Sigmoid colon (tissue), 7 donors: ENCODE data around the gene SPINK5. TPM values are rescaled to one million over a fixed set of nuclear protein-coding genes. Genes with fewer than 3 reads are reported as not detected.
"Not testable (repeated sequence)": the region's sequence is repeated elsewhere in the genome, so short reads cannot be mapped to it uniquely, and the experiment has no call there.

Source experiments
- DNase-seq: peaks from one replicate; pipeline ENCODE4 v3.0.0-alpha.2; 2019
- H3K27ac ChIP-seq, 4 donors: fragments of 200-600 bp; sonication (generic); one replicate each; pipeline ENCODE4 v1.5.1; 2016 to 2019; ENCODE audit warnings: mild to moderate bottlenecking in 1 of 4
- H3K27me3 ChIP-seq, 3 donors: fragments of 200-600 bp; sonication (generic); one replicate each; pipeline ENCODE4 v1.5.1; 2019; ENCODE audit warnings: mild to moderate bottlenecking in 1 of 3
- H3K36me3 ChIP-seq, 4 donors: fragments of 200-600 bp; sonication (generic); one replicate each; pipeline ENCODE4 v1.5.1; 2016 to 2019
- H3K4me1 ChIP-seq, 4 donors: fragments of 200-600 bp; sonication (generic); one replicate each; pipeline ENCODE4 v1.5.1; 2017 to 2019
- H3K4me3 ChIP-seq, 4 donors: fragments of 200-600 bp; sonication (generic); one replicate each; pipeline ENCODE4 v1.5.1; 2017 to 2019; ENCODE audit warnings: mild to moderate bottlenecking in 2 of 4, moderate library complexity in 1 of 4
- H3K9me3 ChIP-seq, 4 donors: fragments of 200-600 bp in 3 of 4; sonication (generic) in 3 of 4; one replicate each; pipeline versions ENCODE4 v1.5.1 to v1.6.1; 2013 to 2019
- CTCF ChIP-seq, 4 experiments: fragments of 450-650 bp in 3 of 4; fragments of 200-600 bp in 1 of 4; IDR thresholded peaks; one replicate each; pipeline ENCODE4 v1.5.1; 2016 to 2019; ENCODE audit warnings: antibody characterized with exemption in 4 of 4, mild to moderate bottlenecking in 3 of 4, moderate library complexity in 2 of 4
- EP300 ChIP-seq, 4 donors: sonication (generic); formaldehyde crosslinking; IDR thresholded peaks; one replicate each; pipeline ENCODE4 v1.6.1; 2017; ENCODE audit warnings: antibody characterized with exemption in 4 of 4
- POLR2A ChIP-seq, 2 donors: fragments of 450-650 bp; IDR thresholded peaks; one replicate each; pipeline ENCODE4 v1.6.1; 2016; ENCODE audit warnings: antibody characterized with exemption in 2 of 2, mild to moderate bottlenecking in 2 of 2, moderate library complexity in 2 of 2
- POLR2AphosphoS5 ChIP-seq, 4 donors: sonication (generic); formaldehyde crosslinking; IDR thresholded peaks; one replicate each; pipeline ENCODE4 v1.6.1; 2017; ENCODE audit warnings: antibody characterized with exemption in 4 of 4
- WGBS, 2 donors: extraction: QIAGEN DNeasy Blood & Tissue Kit; methylation state at CpG; one replicate each; pipeline ENCODE4 v1.1.7; 2013; 5-methylcytosine and 5-hydroxymethylcytosine counted together
- intact Hi-C: fragments of 100-400 bp; cut with DNase I; formaldehyde crosslinking; loops from one replicate; pipeline ENCODE4 v1.15.1; 2023
- polyA plus RNA-seq, 3 donors: library from polyadenylated mRNA; stranded (reverse); fragments of 200-250 nt; gene quantifications; one replicate each; pipeline ENCODE4 v1.2.3, GENCODE V29; 2013
- total RNA-seq, 4 donors: library from RNA; depleted of rRNA; stranded (reverse); fragments of >200 nt; gene quantifications; one replicate each; pipeline ENCODE4 v1.1.0, GENCODE V29; 2016
- donor health status: healthy with polysubstance abuse.
- donor health status: Bipolar disorder and iron deficiency.
- donor health status: healthy.

SPINK5 gene
- total and polyA plus RNA-seq, 7 donors = 0.28 to 20.0 (median 16.9) TPM; not detected in 2

DNA sequence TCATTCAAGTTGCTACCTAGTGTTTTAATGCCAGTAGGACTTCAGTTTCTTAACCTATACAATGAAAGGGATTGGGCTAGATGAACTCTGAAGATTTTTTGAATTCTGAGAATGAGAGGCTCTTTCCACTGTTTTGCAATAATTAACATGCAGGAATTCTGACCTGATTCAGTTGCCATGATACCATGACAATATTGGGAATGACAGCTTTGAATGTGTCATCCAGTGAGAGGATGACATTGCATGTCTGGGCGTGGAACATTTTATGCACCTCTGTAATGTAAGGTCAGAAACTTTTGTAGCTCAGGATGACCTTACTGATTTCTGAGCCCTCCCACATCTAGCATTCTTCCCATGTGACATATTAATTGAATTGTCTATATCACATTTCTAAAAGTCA is 30.6 kb upstream of the SPINK5 start:
- no peaks in the 10 kb centered on the region for H3K27me3 ChIP-seq
- no peaks in the 10 kb centered on the region for H3K36me3 ChIP-seq
- TF ChIP-seq POLR2A (IDR thresholded peaks at IDR 0.05) = no peak
- TF ChIP-seq CTCF (IDR thresholded peaks at IDR 0.05) = no peak
- TF ChIP-seq EP300 (IDR thresholded peaks at IDR 0.05) = no peak
- no peak for TF ChIP-seq POLR2AphosphoS5 (IDR thresholded peaks at IDR 0.05)
- intact Hi-C loops = no loop called here
- DNase-seq = no peak
- H3K27ac ChIP-seq = no peak overlapping the region
- H3K4me1 ChIP-seq = peaks cover 0 to 4% (median 0%) of the 10 kb centered on the region in 4 donors
- no peak overlapping the region for H3K4me3 ChIP-seq
- no peaks in the 10 kb centered on the region for H3K9me3 ChIP-seq
- WGBS, 2 donors = 89 to 95% methylated on average over 1 of the region's 1 CpG

- Histone ChIP-seq H3K36me3 (no peaks in the 10 kb centered on the region), H3K27me3 (no peaks in the 10 kb centered on the region), H3K9me3 (no peaks in the 10 kb centered on the region), H3K4me1 (peaks cover 0 to 4% (median 0%) of the 10 kb centered on the region in 4 donors), H3K27ac (no peak overlapping the region), H3K4me3 (no peak overlapping the region)
- no peak for DNase-seq
- intact Hi-C loops = no loop called here
- TF ChIP-seq EP300 (IDR thresholded peaks at IDR 0.05) = no peak
These were observed 28.1 kb upstream of the SPINK5 start for GRCh38 chr5:148035676-148036075.

DNA sequence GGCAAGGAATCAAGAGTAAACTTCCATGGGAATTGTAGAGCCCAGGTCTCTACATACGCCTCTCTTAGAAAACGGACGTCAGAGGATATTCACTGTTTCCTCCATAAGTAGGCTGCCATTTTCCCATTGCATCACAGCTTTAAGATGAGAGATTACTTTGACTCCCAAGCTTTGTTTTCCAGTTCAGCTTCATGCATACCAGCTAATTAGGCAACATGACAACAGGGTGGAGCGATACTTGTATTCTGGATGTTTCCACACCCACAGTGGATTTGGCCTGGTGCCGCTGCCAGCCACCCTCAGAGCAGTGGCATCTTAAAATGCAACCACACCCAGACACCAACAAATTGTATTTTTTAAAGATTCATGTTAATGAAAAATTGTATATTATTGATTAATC is 20.9 kb upstream of the SPINK5 start:
- TF ChIP-seq POLR2AphosphoS5 (IDR thresholded peaks at IDR 0.05) (no peak), POLR2A (IDR thresholded peaks at IDR 0.05) (no peak), CTCF (IDR thresholded peaks at IDR 0.05) (no peak), EP300 (IDR thresholded peaks at IDR 0.05) (no peak)
- intact Hi-C loops = no loop called here
- WGBS, 2 donors = 93 to 95% methylated on average over 5 of the region's 5 CpGs

DNA sequence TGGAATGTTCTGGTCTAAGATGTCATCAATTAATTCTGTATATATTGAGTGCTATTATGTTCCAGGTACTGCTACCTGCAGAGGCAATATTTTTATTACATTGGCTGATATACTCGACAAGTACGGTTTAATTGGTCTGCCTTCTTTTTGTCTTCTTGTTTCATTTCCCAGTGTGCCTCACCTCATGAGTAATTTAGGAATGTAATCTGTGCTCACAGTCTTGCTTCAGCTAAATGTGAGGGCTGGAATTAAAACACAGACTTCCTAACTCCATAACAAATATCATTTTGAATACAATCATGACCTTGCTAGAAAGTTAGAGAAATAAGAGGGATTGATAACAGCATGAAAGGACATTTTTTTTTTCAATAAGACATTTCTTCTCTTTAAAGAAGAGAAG is 20.1 kb upstream of the SPINK5 start:
- no peaks in the 10 kb centered on the region for H3K27me3 ChIP-seq
- no peaks in the 10 kb centered on the region for H3K36me3 ChIP-seq
- 92 to 94% methylated on average over 2 of the region's 2 CpGs for WGBS, 2 donors
- no peak overlapping the region for H3K4me3 ChIP-seq
- no peak overlapping the region for H3K27ac ChIP-seq
- intact Hi-C loops = no loop called here
- TF ChIP-seq POLR2A (IDR thresholded peaks at IDR 0.05) (no peak), CTCF (IDR thresholded peaks at IDR 0.05) (no peak), POLR2AphosphoS5 (IDR thresholded peaks at IDR 0.05) (no peak), EP300 (IDR thresholded peaks at IDR 0.05) (no peak)
- H3K4me1 ChIP-seq = no peaks in the 10 kb centered on the region
- DNase-seq = no peak
- peaks cover 0 to 4% (median 0%) of the 10 kb centered on the region in 4 donors for H3K9me3 ChIP-seq

More for the DNA sequence above, 20.9 kb upstream of the SPINK5 start:
- Histone ChIP-seq H3K9me3 (peaks cover 0 to 4% (median 0%) of the 10 kb centered on the region in 4 donors), H3K4me1 (no peaks in the 10 kb centered on the region), H3K36me3 (no peaks in the 10 kb centered on the region), H3K27me3 (no peaks in the 10 kb centered on the region), H3K27ac (no peak overlapping the region), H3K4me3 (no peak overlapping the region)
- no peak for DNase-seq

GRCh38 chr5:148055160-148055559 is 8.6 kb upstream of the SPINK5 start:
- DNase-seq, H3K4me3 ChIP-seq, intact Hi-C loops, H3K4me1 ChIP-seq, H3K27ac ChIP-seq, H3K36me3 ChIP-seq, H3K27me3 ChIP-seq: not testable (repeated sequence)
- 75 to 80% methylated on average over 2 of the region's 2 CpGs for WGBS, 2 donors
- peaks cover 0 to 16% (median 13%) of the 10 kb centered on the region in 4 donors for H3K9me3 ChIP-seq

- DNase-seq = no peak
- H3K36me3 ChIP-seq = no peaks in the 10 kb centered on the region
- H3K27ac ChIP-seq = no peak overlapping the region
- WGBS, 2 donors = 12 to 36% methylated on average over 2 of the region's 2 CpGs
- no peak overlapping the region for H3K4me3 ChIP-seq
- intact Hi-C loops = no loop called here
- no peak for TF ChIP-seq POLR2AphosphoS5 (IDR thresholded peaks at IDR 0.05)
- no peak for TF ChIP-seq POLR2A (IDR thresholded peaks at IDR 0.05)
- no peak for TF ChIP-seq CTCF (IDR thresholded peaks at IDR 0.05)
- no peak for TF ChIP-seq EP300 (IDR thresholded peaks at IDR 0.05)
- H3K4me1 ChIP-seq = peaks cover 0 to 3% (median 0%) of the 10 kb centered on the region in 4 donors
- H3K9me3 ChIP-seq = peaks cover 0 to 10% (median 8%) of the 10 kb centered on the region in 4 donors
- no peaks in the 10 kb centered on the region for H3K27me3 ChIP-seq
These were observed 3.5 kb upstream of the SPINK5 start for GRCh38 chr5:148060309-148060708.
